Stomach (tissue), 4 donors: Measurements from ENCODE around the gene DAZAP2.

Source experiments
- POLR2A ChIP-seq, 4 donors: fragments of 450-650 bp; IDR thresholded peaks; one replicate each; pipeline ENCODE4 v1.6.1; 2016; ENCODE audit warnings: antibody characterized with exemption in 4 of 4, control low read depth in 2 of 4, mild to moderate bottlenecking in 1 of 4, moderate library complexity in 1 of 4
- TF ChIP-seq, protein P1 (sequence below), 7 experiments: fragments of 450-650 bp in 4 of 7; fragments of 200-600 bp in 3 of 7; sonication (generic) in 3 of 7; IDR thresholded peaks; one replicate each; pipeline ENCODE4 v1.5.1; 2016 to 2019; ENCODE audit warnings: antibody characterized with exemption in 7 of 7, control low read depth in 2 of 7, mild to moderate bottlenecking in 1 of 7

DNA sequence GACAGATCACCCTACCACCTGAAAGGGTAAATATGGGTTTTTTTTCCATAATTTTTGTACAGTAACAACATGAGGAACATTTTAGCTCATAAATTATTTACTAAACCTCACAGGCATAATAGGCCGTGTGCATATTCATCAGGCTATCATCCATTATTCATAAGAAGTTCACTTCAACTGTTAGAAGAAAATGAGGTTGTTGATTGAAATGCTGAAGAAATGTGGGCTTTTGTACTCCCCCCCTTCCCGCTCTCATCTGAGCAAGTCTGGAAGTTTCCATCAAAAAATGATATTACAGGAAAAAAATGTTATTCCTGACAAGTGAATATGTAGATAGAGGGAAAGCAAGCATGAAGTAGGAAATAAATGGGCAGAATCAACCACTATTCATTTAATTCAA, 12.9 kb upstream of the DAZAP2 start:
- TF ChIP-seq, protein P1, sequence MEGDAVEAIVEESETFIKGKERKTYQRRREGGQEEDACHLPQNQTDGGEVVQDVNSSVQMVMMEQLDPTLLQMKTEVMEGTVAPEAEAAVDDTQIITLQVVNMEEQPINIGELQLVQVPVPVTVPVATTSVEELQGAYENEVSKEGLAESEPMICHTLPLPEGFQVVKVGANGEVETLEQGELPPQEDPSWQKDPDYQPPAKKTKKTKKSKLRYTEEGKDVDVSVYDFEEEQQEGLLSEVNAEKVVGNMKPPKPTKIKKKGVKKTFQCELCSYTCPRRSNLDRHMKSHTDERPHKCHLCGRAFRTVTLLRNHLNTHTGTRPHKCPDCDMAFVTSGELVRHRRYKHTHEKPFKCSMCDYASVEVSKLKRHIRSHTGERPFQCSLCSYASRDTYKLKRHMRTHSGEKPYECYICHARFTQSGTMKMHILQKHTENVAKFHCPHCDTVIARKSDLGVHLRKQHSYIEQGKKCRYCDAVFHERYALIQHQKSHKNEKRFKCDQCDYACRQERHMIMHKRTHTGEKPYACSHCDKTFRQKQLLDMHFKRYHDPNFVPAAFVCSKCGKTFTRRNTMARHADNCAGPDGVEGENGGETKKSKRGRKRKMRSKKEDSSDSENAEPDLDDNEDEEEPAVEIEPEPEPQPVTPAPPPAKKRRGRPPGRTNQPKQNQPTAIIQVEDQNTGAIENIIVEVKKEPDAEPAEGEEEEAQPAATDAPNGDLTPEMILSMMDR (IDR thresholded peaks at IDR 0.05) = no peak
- TF ChIP-seq POLR2A (IDR thresholded peaks at IDR 0.05) = no peak
